GM18511 (cell line): ENCODE data around the gene SULT1A1.
"Not testable (repeated sequence)": the region's sequence is repeated elsewhere in the genome, so short reads cannot be mapped to it uniquely, and the experiment has no call there.

Experiments used
- ATAC-seq: cut with Tn5 transposase; IDR thresholded peaks from one replicate; pipeline ENCODE4 v1.9.1; 2021; ENCODE audit warnings: mild to moderate bottlenecking, moderate library complexity; ENCODE audit not compliant: unreplicated experiment

The SULT1A1 gene

GRCh38 chr16:28608867-28609596 is 812 bp downstream of the SULT1A1 start:
- not testable (repeated sequence) for ATAC-seq

GRCh38 chr16:28608496-28608808 is 1.4 kb downstream of the SULT1A1 start:
- ATAC-seq = not testable (repeated sequence)

GRCh38 chr16:28607681-28608495 is 2.0 kb downstream of the SULT1A1 start:
- not testable (repeated sequence) for ATAC-seq

DNA sequence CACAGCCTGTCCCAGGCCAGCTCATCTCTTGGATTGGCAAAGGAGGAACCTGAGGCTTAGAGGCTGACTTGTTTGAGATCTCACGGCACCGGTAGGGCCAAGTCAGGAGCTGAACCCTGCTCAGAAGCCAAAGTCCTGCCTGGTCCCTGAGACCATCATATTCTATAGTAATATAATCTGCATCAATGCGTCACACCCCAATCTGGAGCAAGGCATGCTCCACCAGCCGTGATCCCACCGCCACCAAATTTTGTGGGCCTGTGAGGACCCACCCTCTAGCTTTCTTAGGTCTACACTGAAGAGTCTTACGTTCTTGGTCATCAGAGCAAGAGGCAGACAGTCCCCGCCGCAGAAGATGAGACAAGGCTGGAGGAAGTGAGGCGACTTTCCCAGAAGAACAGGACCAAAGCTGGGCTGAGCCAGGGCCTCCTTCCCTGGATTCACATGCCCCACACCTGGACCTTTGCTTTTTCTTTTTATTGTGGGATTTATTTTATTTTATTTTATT is 2.7 kb downstream of the SULT1A1 start:
- ATAC-seq = no peak

- no peak for ATAC-seq
Measured at GRCh38 chr16:28606291-28607115, 3.3 kb downstream of the SULT1A1 start.

GRCh38 chr16:28604186-28604565 is 5.7 kb downstream of the SULT1A1 start:
- no peak for ATAC-seq

- ATAC-seq = no peak
Measured at GRCh38 chr16:28603381-28604185, 6.3 kb downstream of the SULT1A1 start.

DNA sequence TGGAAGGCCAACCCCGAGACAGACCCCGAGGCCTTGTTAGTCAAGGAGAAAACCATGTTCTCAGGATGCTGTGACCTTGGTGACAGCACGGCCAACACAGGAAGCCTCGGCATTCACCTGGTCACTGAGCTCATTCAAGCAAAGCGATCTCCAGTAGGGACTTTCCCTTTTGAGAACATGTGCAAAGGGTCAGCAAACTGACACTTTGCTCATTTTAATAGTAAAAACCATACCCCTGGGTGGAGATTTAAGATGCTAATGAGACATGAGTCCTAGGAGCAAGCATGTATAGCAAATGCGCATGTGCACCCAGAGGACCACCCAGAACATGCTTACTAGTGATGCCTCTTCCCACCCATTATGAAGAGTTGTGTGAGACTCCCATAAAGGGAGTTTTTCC is 7.3 kb downstream of the SULT1A1 start:
- ATAC-seq = peak; percentile 39

DNA sequence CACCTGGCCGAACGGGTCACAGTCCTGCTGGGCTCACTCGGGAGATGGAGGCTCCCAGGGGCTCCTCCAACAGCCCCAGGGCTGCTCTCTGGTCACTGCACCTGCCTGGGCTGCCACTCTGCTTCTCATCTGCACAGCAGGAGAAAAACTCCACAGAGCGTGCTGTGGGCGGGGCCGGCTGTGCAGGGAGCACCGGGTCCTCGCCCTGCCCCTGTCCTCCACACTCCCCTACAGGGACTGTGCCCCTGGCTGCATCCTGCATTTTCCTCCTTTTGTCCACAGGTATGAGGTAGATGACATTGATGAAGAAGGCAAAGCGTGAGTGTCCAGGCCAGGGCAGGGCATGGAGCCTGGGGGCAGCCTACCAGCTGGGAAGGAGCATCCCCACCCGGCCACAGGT is 7.8 kb downstream of the SULT1A1 start:
- ATAC-seq = not testable (repeated sequence)

DNA sequence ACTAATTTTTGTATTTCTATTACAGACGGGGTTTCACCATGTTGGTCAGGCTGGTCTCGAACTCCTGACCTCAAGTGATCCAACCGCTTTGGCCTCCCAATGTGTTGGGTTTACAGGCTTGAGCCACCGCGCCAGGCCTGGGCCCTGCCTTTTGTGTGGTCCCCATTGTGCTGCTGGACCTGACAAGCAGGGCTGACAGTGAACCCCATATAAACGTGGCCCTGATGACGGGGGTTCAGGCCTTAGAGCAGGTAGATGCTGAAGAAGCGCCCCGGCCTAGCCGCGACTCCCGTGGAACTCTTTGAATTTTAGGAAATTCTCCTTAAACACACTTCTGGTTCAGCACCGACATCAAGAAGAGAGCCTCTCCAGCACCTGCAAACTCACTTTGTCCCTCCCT is 8.3 kb downstream of the SULT1A1 start:
- not testable (repeated sequence) for ATAC-seq

DNA sequence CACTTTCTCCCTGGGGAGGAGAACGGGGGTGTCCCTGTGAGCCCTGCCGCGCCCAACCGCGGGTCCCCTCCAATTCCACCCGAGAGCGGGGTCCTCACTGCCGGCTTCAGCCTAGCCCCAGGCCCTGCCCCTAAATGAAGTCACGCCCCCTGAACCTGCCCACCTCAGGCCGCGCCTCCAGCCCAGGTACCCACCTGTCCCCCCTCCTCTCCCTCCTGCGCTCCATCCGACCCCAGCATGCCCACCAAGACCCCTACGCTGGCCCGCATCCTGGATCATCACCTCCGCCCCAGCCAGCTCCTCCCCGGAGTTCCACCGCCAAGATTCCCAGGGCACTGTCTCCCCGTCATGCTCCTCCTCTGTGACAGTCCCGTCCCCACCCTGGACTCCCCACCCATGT is 8.9 kb downstream of the SULT1A1 start:
- not testable (repeated sequence) for ATAC-seq

DNA sequence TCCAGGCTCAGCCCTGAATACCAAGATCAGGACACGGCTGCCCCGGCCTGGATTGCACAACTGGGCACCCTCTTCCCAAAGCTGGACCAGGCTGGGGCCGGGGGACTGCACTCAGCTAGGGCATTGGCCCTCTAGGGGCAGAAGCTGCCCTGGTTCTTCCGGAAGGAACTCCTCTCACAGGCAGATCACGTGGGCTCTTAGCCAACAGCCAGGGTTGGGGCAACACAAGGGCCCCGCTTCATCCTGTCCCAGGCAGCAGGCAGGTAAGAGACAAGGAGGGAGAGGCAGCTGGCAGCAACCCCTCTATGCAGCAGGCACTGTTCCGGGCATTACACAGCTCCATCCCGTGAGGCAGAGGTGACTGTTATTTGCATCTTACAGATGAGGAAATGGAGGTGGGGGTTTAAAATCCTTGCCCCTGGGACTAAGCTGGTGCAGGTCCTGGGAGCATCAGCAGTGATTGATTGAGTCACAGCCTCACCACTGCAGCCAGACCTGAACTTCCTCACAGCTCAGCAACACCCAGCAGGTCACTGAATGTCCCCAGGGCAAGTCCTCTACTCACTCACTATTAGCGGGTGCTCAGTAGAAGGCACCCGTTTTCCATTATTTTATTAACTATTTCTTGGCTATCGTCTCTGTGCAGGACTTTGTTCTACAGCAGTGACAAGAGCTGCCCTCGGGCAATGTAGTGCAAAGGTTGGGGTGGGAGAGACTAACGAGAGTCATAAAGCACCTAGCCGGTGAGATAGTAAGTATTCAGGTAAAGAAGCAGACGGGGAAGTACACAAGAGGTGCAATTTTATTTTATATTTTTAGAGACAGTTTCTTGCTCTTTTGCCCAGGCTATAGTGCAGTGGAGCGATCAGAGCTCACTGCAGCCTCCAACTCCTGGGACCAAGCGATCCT is 10.2 kb downstream of the SULT1A1 start:
- ATAC-seq = peak; percentile 75

GRCh38 chr16:28597692-28598261 is 12.1 kb downstream of the SULT1A1 start:
- no peak for ATAC-seq

GRCh38 chr16:28596840-28597691 is 12.8 kb downstream of the SULT1A1 start, which contains the start of gene SULT1A2:
Gene SULT1A2 (minus strand): TSS chr16:28597050. CDS start chr16:28595930, 1,120 bp downstream.
- ATAC-seq = no peak

- ATAC-seq = no peak
Measured at GRCh38 chr16:28596115-28596630, 13.7 kb downstream of the SULT1A1 start.

DNA sequence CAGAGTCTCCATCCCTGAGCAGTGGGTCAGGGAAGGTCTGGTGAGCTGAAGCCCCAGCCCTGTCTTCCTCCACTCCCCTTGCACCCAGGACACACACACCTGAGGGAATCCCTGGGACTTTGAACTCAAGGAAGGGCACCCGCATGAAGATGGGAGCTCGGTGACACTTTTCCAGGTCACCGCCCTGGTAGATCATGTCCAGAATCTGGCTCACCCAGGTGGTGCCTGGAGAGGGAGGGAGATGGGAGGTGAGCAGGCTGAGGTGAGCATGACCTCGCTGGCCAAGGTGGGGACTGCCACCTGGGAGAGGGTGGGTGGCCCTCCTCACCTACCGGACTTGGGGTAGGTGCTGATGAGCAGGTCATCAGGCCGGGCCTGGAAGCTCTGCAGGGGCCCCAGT is 14.4 kb downstream of the SULT1A1 start:
- not testable (repeated sequence) for ATAC-seq

GRCh38 chr16:28592979-28593553 is 16.8 kb downstream of the SULT1A1 start:
- ATAC-seq = no peak
